ENCODE results near the gene RNF220. TPM values are rescaled to one million over a fixed set of nuclear protein-coding genes. Genes with fewer than 3 reads are reported as not detected.
A peak's percentile ranks its signal among the peaks of the same experiment; 100 is the strongest.

RNF220 gene
- total RNA-seq, 1 donor from 2014 or later = 21.5 TPM

GRCh38 chr1:44631333-44631646 lies 226.2 kb downstream of the RNF220 start:
- DNase-seq (ENCODE audit: low spot score) (no peak), ATAC-seq (no peak)

GRCh38 chr1:44631647-44632539 lies 226.8 kb downstream of the RNF220 start:
- ATAC-seq = peak; percentile 89
- peak; percentile 91 for DNase-seq (ENCODE audit: low spot score)

- no peak for DNase-seq (ENCODE audit: low spot score)
- no peak for ATAC-seq
Observed at GRCh38 chr1:44632598-44632997, 227.5 kb downstream of the RNF220 start.

GRCh38 chr1:44634606-44635189 lies 229.6 kb downstream of the RNF220 start:
- ATAC-seq (no peak), DNase-seq (ENCODE audit: low spot score) (no peak)

- DNase-seq (ENCODE audit: low spot score) (no peak), ATAC-seq (no peak)
Observed at GRCh38 chr1:44635439-44635838, 230.4 kb downstream of the RNF220 start.

- ATAC-seq (no peak), DNase-seq (ENCODE audit: low spot score) (no peak)
Observed at GRCh38 chr1:44636083-44636687, 231.1 kb downstream of the RNF220 start.

GRCh38 chr1:44636688-44637598 lies 231.9 kb downstream of the RNF220 start:
- ATAC-seq (no peak), DNase-seq (ENCODE audit: low spot score) (no peak)

GRCh38 chr1:44637702-44638411 lies 232.8 kb downstream of the RNF220 start:
- no peak for DNase-seq (ENCODE audit: low spot score)
- ATAC-seq = no peak

- ATAC-seq (no peak), DNase-seq (ENCODE audit: low spot score) (no peak)
Observed at GRCh38 chr1:44640200-44640853, 235.3 kb downstream of the RNF220 start.

GRCh38 chr1:44641126-44642102 lies 236.4 kb downstream of the RNF220 start:
- ATAC-seq (no peak), DNase-seq (ENCODE audit: low spot score) (no peak)

- DNase-seq (ENCODE audit: low spot score) (no peak), ATAC-seq (no peak)
Observed at GRCh38 chr1:44642255-44642654, 237.2 kb downstream of the RNF220 start.

- DNase-seq (ENCODE audit: low spot score) (no peak), ATAC-seq (no peak)
Observed at GRCh38 chr1:44642925-44643324, 237.9 kb downstream of the RNF220 start.

- ATAC-seq = peak; percentile 52
- no peak for DNase-seq (ENCODE audit: low spot score)
Observed at GRCh38 chr1:44643721-44644334, 238.8 kb downstream of the RNF220 start.

- DNase-seq (ENCODE audit: low spot score) = no peak
Observed at GRCh38 chr1:44644806-44645205, 239.8 kb downstream of the RNF220 start.

GRCh38 chr1:44645476-44646244 lies 240.6 kb downstream of the RNF220 start:
- peak; percentile 87 for ATAC-seq
- peak; percentile 92 for DNase-seq (ENCODE audit: low spot score)

More at GRCh38 chr1:44644806-44645205, 239.8 kb downstream of the RNF220 start:
- no peak for ATAC-seq

- ATAC-seq = no peak
- no peak for DNase-seq (ENCODE audit: low spot score)
Observed at GRCh38 chr1:44646261-44647110, 241.4 kb downstream of the RNF220 start.

All from left lobe of liver (tissue), 2 donors.